ENCODE results near the gene SERPINB10.
"Not testable (repeated sequence)": the region's sequence is repeated elsewhere in the genome, so short reads cannot be mapped to it uniquely, and the experiment has no call there.

The SERPINB10 gene

GRCh38 chr18:63928331-63928730, 20.6 kb downstream of the SERPINB10 start:
- no peaks in the 10 kb centered on the region for H3K79me2 ChIP-seq (ENCODE audit: insufficient read depth, low read length)
- no peak overlapping the region for H3K27ac ChIP-seq (ENCODE audit: low read length)

GRCh38 chr18:63929369-63929768, 21.6 kb downstream of the SERPINB10 start:
- ATAC-seq (ENCODE audit: insufficient read depth, low read depth); H3K4me1 ChIP-seq (ENCODE audit: insufficient read depth, low read length); H4K20me1 ChIP-seq (ENCODE audit: insufficient read depth, low read length); H3K79me2 ChIP-seq (ENCODE audit: insufficient read depth, low read length); H3K9me3 ChIP-seq (ENCODE audit: insufficient read depth, low read length, severe bottlenecking); H3K36me3 ChIP-seq (ENCODE audit: insufficient read depth, low read length); H3K4me2 ChIP-seq (ENCODE audit: insufficient read depth, low read length); DNase-seq; H3K9ac ChIP-seq (ENCODE audit: low read depth, low read length); H3K4me3 ChIP-seq (ENCODE audit: low read depth in 1 of 2, low read length in 2 of 2); H3K27me3 ChIP-seq (ENCODE audit: insufficient read depth, low read length, poor library complexity); H2AFZ ChIP-seq (ENCODE audit: low read depth, low read length); H3K27ac ChIP-seq (ENCODE audit: low read length): not testable (repeated sequence)

More at GRCh38 chr18:63928331-63928730, 20.6 kb downstream of the SERPINB10 start:
- Histone ChIP-seq H3K27me3 (ENCODE audit: insufficient read depth, low read length, poor library complexity) (no peaks in the 10 kb centered on the region), H4K20me1 (ENCODE audit: insufficient read depth, low read length) (no peaks in the 10 kb centered on the region), H2AFZ (ENCODE audit: low read depth, low read length) (no peak overlapping the region), H3K36me3 (ENCODE audit: insufficient read depth, low read length) (no peaks in the 10 kb centered on the region), H3K4me2 (ENCODE audit: insufficient read depth, low read length) (no peak overlapping the region), H3K4me3 (ENCODE audit: low read depth in 1 of 2, low read length in 2 of 2) (no peak overlapping the region), H3K9ac (ENCODE audit: low read depth, low read length) (no peak overlapping the region), H3K9me3 (ENCODE audit: insufficient read depth, low read length, severe bottlenecking) (no peaks in the 10 kb centered on the region), H3K4me1 (ENCODE audit: insufficient read depth, low read length) (no peaks in the 10 kb centered on the region)
- DNase-seq (no peak), ATAC-seq (ENCODE audit: insufficient read depth, low read depth) (no peak)
- TF ChIP-seq CTCF (IDR thresholded peaks at IDR 0.05; ENCODE audit: borderline replicate concordance, extremely low read depth, low read length, poor library complexity, severe bottlenecking) = no peak
- TF ChIP-seq EZH2 (IDR thresholded peaks at IDR 0.05; ENCODE audit: borderline replicate concordance, low read depth, low read length, severe bottlenecking) = no peak

- no peak overlapping the region for H2AFZ ChIP-seq (ENCODE audit: low read depth, low read length)
- H4K20me1 ChIP-seq (ENCODE audit: insufficient read depth, low read length) = no peaks in the 10 kb centered on the region
- H3K36me3 ChIP-seq (ENCODE audit: insufficient read depth, low read length) = no peaks in the 10 kb centered on the region
- H3K4me2 ChIP-seq (ENCODE audit: insufficient read depth, low read length) = no peak overlapping the region
- H3K9me3 ChIP-seq (ENCODE audit: insufficient read depth, low read length, severe bottlenecking) = no peaks in the 10 kb centered on the region
- DNase-seq = no peak
- no peak for ATAC-seq (ENCODE audit: insufficient read depth, low read depth)
- no peak overlapping the region for H3K4me3 ChIP-seq (ENCODE audit: low read depth in 1 of 2, low read length in 2 of 2)
- no peak overlapping the region for H3K9ac ChIP-seq (ENCODE audit: low read depth, low read length)
- TF ChIP-seq CTCF (IDR thresholded peaks at IDR 0.05; ENCODE audit: borderline replicate concordance, extremely low read depth, low read length, poor library complexity, severe bottlenecking) (no peak), EZH2 (IDR thresholded peaks at IDR 0.05; ENCODE audit: borderline replicate concordance, low read depth, low read length, severe bottlenecking) (no peak)
- no peak overlapping the region for H3K27ac ChIP-seq (ENCODE audit: low read length)
- H3K4me1 ChIP-seq (ENCODE audit: insufficient read depth, low read length) = no peaks in the 10 kb centered on the region
- no peaks in the 10 kb centered on the region for H3K79me2 ChIP-seq (ENCODE audit: insufficient read depth, low read length)
- H3K27me3 ChIP-seq (ENCODE audit: insufficient read depth, low read length, poor library complexity) = no peaks in the 10 kb centered on the region
Observed at GRCh38 chr18:63930773-63931354, 23.1 kb downstream of the SERPINB10 start.

GRCh38 chr18:63936156-63936931, 28.6 kb downstream of the SERPINB10 start:
- Histone ChIP-seq H3K36me3 (ENCODE audit: insufficient read depth, low read length) (no peaks in the 10 kb centered on the region), H2AFZ (ENCODE audit: low read depth, low read length) (no peak overlapping the region), H3K27ac (ENCODE audit: low read length) (no peak overlapping the region), H4K20me1 (ENCODE audit: insufficient read depth, low read length) (no peaks in the 10 kb centered on the region), H3K79me2 (ENCODE audit: insufficient read depth, low read length) (no peaks in the 10 kb centered on the region), H3K4me3 (ENCODE audit: low read depth in 1 of 2, low read length in 2 of 2) (no peak overlapping the region), H3K9ac (ENCODE audit: low read depth, low read length) (no peak overlapping the region), H3K4me1 (ENCODE audit: insufficient read depth, low read length) (no peaks in the 10 kb centered on the region), H3K4me2 (ENCODE audit: insufficient read depth, low read length) (no peak overlapping the region), H3K27me3 (ENCODE audit: insufficient read depth, low read length, poor library complexity) (no peaks in the 10 kb centered on the region), H3K9me3 (ENCODE audit: insufficient read depth, low read length, severe bottlenecking) (no peaks in the 10 kb centered on the region)
- DNase-seq (no peak), ATAC-seq (ENCODE audit: insufficient read depth, low read depth) (no peak)
- no peak for TF ChIP-seq CTCF (IDR thresholded peaks at IDR 0.05; ENCODE audit: borderline replicate concordance, extremely low read depth, low read length, poor library complexity, severe bottlenecking)
